Fibroblast of lung (primary cell): ENCODE data around the gene GPER1. TPM values are rescaled to one million over a fixed set of nuclear protein-coding genes. Genes with fewer than 3 reads are reported as not detected.

ENCODE experiments used
- DNase-seq, 2 donors: peaks; one replicate each; pipeline versions ENCODE4 v3.0.0 to v3.0.0-alpha.2; 2010; ENCODE audit warnings: low read depth in 2 of 2
- H2AFZ ChIP-seq: 2 replicates; pipeline ENCODE4 v1.5.1; 2012; ENCODE audit warnings: low read length, control low read depth, inconsistent platforms
- H3K27ac ChIP-seq: 2 replicates; pipeline ENCODE4 v1.5.1; 2011; ENCODE audit warnings: low read length, control low read depth; ENCODE audit not compliant: insufficient read depth
- H3K27me3 ChIP-seq: 2 replicates; pipeline ENCODE4 v1.5.1; 2011; ENCODE audit warnings: mild to moderate bottlenecking, low read length; ENCODE audit not compliant: control insufficient read depth, insufficient read depth
- H3K36me3 ChIP-seq: 2 replicates; pipeline ENCODE4 v1.5.1; 2011; ENCODE audit warnings: low read length; ENCODE audit not compliant: control insufficient read depth, insufficient read depth
- H3K4me1 ChIP-seq: 2 replicates; pipeline ENCODE4 v1.5.1; 2011; ENCODE audit warnings: low read length; ENCODE audit not compliant: control insufficient read depth, insufficient read depth; ENCODE audit errors: extremely low read depth
- H3K4me2 ChIP-seq: 2 replicates; pipeline ENCODE4 v1.5.1; 2011; ENCODE audit warnings: low read length, control low read depth; ENCODE audit not compliant: insufficient read depth; ENCODE audit errors: extremely low read depth
- H3K4me3 ChIP-seq, 4 experiments: fragments of 200-600 bp in 1 of 4; sonication (generic) in 1 of 4; replicated peaks in 1 of 4; 2 replicates each; pipeline ENCODE4 v1.5.1; 2011 to 2016; ENCODE audit warnings: low read length in 4 of 4, low read depth in 3 of 4, mild to moderate bottlenecking in 3 of 4, control low read depth in 2 of 4, inconsistent platforms in 1 of 4, mixed read lengths in 1 of 4; ENCODE audit not compliant: insufficient read depth in 1 of 4; ENCODE audit errors: control extremely low read depth in 1 of 4
- H3K79me2 ChIP-seq: 2 replicates; pipeline ENCODE4 v1.5.1; 2012; ENCODE audit warnings: mild to moderate bottlenecking, low read length, inconsistent platforms; ENCODE audit not compliant: control insufficient read depth, insufficient read depth
- H3K9ac ChIP-seq: 2 replicates; pipeline ENCODE4 v1.5.1; 2011; ENCODE audit warnings: mild to moderate bottlenecking, low read length, control low read depth; ENCODE audit not compliant: insufficient read depth
- H3K9me3 ChIP-seq: 2 replicates; pipeline ENCODE4 v1.5.1; 2012; ENCODE audit warnings: low read depth, low read length; ENCODE audit not compliant: control insufficient read depth, insufficient read depth
- H4K20me1 ChIP-seq: 2 replicates; pipeline ENCODE4 v1.5.1; 2011; ENCODE audit warnings: low read length; ENCODE audit not compliant: control insufficient read depth, insufficient read depth; ENCODE audit errors: extremely low read depth
- EZH2 ChIP-seq: IDR thresholded peaks from 2 replicates; pipeline ENCODE4 v1.5.1; 2012; ENCODE audit warnings: low read length, control low read depth, mild to moderate bottlenecking; ENCODE audit errors: missing control alignments
- polyA plus RNA-seq, 2 donors: library from polyadenylated mRNA; depleted of rRNA in 1 of 2; stranded (reverse) in 1 of 2; unstranded in 1 of 2; fragments of >200 nt; gene quantifications; 2 replicates each; pipeline ENCODE4 v1.2.1, GENCODE V29; 2011 to 2012; ENCODE audit warnings: missing spikeins in 1 of 2
- total RNA-seq: library from RNA; depleted of rRNA; stranded (reverse); fragments of >200 nt; gene quantifications from 2 replicates; pipeline ENCODE4 v1.2.1, GENCODE V29; 2014
- TF ChIP-seq, protein P1 (sequence below), 2 donors: IDR thresholded peaks in 1 of 2; conservative IDR thresholded peaks in 1 of 2; 1 replicate in 1 of 2; 2 replicates in 1 of 2; pipeline ENCODE4 v1.5.1; 2011 to 2012; ENCODE audit warnings: low read length in 2 of 2, control low read depth in 1 of 2, inconsistent platforms in 1 of 2, low read depth in 1 of 2, mild to moderate bottlenecking in 1 of 2

Gene GPER1
- total and polyA plus RNA-seq, 2 donors (not counting 1 experiment from before 2014, with no cell fraction given): 2.0 to 2.3 TPM

DNA sequence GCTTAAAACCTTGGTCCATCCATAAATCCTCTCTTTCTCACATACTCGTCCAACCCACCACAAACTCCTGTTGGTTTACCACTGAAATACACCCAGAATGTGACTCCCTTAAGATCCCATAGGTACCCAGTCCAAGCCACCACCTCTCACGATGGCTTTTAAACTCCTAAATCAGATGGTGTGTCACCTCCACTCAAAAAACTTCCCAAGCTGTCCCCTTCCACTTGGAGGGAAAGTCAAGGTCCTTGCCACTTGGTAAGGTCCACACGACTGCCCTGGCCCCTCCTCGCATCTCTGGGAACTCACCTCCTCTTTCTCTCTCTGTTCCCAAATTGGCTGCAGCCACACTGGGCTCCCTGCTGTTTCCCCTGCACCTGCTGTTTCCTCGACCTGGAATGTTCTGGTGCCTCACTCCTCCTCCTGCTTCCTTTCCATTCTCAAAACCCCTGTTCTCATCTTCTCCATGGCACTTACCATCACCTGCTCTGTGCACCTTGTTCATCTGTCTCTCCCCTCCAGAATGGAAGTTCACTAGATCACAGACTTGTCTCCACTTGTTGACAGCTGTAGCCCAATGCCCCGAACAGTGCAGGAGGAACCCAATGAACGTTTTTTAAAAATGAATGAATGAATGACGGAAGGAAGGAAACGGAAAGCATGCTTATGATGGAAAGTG lies 49.1 kb downstream of the GPER1 start:
- DNase-seq: no peak
- H3K27me3 ChIP-seq: no peaks in the 10 kb centered on the region
- H3K9me3 ChIP-seq: no peaks in the 10 kb centered on the region
- H3K4me2 ChIP-seq: peak overlapping the region; percentile 76
- TF ChIP-seq, protein P1, sequence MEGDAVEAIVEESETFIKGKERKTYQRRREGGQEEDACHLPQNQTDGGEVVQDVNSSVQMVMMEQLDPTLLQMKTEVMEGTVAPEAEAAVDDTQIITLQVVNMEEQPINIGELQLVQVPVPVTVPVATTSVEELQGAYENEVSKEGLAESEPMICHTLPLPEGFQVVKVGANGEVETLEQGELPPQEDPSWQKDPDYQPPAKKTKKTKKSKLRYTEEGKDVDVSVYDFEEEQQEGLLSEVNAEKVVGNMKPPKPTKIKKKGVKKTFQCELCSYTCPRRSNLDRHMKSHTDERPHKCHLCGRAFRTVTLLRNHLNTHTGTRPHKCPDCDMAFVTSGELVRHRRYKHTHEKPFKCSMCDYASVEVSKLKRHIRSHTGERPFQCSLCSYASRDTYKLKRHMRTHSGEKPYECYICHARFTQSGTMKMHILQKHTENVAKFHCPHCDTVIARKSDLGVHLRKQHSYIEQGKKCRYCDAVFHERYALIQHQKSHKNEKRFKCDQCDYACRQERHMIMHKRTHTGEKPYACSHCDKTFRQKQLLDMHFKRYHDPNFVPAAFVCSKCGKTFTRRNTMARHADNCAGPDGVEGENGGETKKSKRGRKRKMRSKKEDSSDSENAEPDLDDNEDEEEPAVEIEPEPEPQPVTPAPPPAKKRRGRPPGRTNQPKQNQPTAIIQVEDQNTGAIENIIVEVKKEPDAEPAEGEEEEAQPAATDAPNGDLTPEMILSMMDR (conservative IDR thresholded peaks at IDR 0.05 in 1 of 2, IDR thresholded peaks at IDR 0.05 in 1 of 2; ENCODE audit: low read depth in 1 of 2, low read length in 2 of 2): no peak
- no peak for TF ChIP-seq EZH2
- peaks cover 9% of the 10 kb centered on the region for H3K79me2 ChIP-seq
- peaks cover 3% of the 10 kb centered on the region for H3K4me1 ChIP-seq
- no peak overlapping the region for H3K9ac ChIP-seq
- peak overlapping the region; percentile 94 for H2AFZ ChIP-seq
- H3K36me3 ChIP-seq: no peaks in the 10 kb centered on the region
- H4K20me1 ChIP-seq: no peaks in the 10 kb centered on the region
- peak overlapping the region; percentile 61 to 88 (median 78) for H3K4me3 ChIP-seq
- H3K27ac ChIP-seq: no peak overlapping the region

DNA sequence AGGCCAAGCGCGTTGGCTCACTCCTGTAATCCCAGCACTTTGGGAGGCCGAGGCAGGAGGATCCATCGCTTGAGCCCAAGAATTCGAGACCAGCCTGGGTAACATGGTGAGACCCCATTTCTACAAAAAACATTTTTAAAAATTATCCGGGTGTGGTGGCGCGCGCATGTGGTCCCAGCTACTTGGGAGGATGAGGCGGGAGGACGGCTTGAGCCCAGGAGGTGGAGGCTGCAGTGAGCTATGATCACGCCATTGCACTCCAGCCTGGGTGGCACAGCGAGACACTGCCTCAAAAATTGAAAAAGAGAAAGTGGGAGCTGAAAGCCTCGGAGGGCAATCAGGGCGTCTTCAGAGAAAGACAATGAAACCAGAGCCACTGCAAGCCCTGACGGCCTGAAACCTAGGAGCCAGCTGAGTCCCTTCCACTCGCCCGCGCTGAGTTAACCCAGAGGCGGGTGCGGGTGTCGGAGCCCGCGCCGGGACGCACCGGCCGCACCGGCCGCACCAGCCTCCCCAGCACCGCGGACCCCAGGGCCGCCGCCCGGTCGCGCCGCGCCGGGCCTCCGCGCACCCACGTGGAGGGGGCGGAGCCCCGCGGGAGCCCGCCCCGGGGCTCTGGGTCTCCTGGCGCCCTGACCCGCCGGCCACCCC lies 49.7 kb downstream of the GPER1 start:
- Histone ChIP-seq H3K9me3 (no peaks in the 10 kb centered on the region), H3K9ac (peak overlapping the region; percentile 75), H3K27me3 (no peaks in the 10 kb centered on the region), H4K20me1 (no peaks in the 10 kb centered on the region), H3K27ac (peak overlapping the region; percentile 54), H3K4me1 (peaks cover 3% of the 10 kb centered on the region), H2AFZ (peak overlapping the region; percentile 94), H3K79me2 (peaks cover 9% of the 10 kb centered on the region), H3K36me3 (no peaks in the 10 kb centered on the region), H3K4me2 (peak overlapping the region; percentile 76), H3K4me3 (peak overlapping the region; percentile 77 to 88 (median 79))
- no peak for DNase-seq
- TF ChIP-seq EZH2: no peak
- TF ChIP-seq, protein P1 (conservative IDR thresholded peaks at IDR 0.05 in 1 of 2, IDR thresholded peaks at IDR 0.05 in 1 of 2; ENCODE audit: low read depth in 1 of 2, low read length in 2 of 2): no peak

DNA sequence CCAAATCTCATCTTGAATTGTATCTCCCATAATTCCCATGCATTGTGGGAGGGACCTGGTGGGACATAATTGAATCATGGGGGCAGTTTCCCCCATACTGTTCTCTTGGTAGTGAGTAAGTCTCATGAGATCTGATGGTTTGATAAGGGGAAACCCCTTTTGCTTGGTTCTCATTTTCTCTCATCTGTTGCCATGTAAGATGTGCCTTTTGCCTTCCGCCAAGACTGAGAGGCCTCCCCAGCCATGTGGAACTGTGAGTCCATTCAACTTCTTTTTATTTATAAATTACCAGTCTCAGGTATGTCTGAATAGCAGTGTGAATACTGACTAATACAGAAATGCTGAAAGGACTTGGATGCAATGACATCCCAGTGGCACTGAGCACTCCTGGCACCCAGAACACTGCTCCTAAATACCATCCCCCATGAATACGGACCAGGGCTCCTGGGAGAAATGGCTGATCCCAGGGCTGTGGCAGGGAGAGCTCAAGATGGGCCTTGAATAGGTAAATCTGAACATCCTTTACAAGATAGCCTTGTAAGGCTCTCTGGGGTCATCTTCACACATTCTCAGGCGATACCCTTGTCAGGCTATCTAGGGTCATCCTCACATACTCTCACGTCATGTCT lies 52.7 kb downstream of the GPER1 start:
- TF ChIP-seq, protein P1 (conservative IDR thresholded peaks at IDR 0.05 in 1 of 2, IDR thresholded peaks at IDR 0.05 in 1 of 2; ENCODE audit: low read depth in 1 of 2, low read length in 2 of 2): no peak
- no peak for TF ChIP-seq EZH2

More for the DNA sequence above, 52.7 kb downstream of the GPER1 start:
- Histone ChIP-seq H3K27me3 (no peaks in the 10 kb centered on the region), H3K9ac (no peak overlapping the region), H3K79me2 (peaks cover 9% of the 10 kb centered on the region), H4K20me1 (no peaks in the 10 kb centered on the region), H3K27ac (no peak overlapping the region), H3K9me3 (no peaks in the 10 kb centered on the region), H3K4me1 (peaks cover 3% of the 10 kb centered on the region), H2AFZ (no peak overlapping the region), H3K4me3 (no peak overlapping the region), H3K36me3 (no peaks in the 10 kb centered on the region), H3K4me2 (no peak overlapping the region)
- DNase-seq: no peak
